CD4-positive, alpha-beta T cell treated with Interleukin-17A for 1 hour (primary cell): Measurements from ENCODE around the gene MTF1.
A peak's percentile ranks its signal among the peaks of the same experiment; 100 is the strongest.

Source experiments
- DNase-seq: peaks from one replicate; pipeline ENCODE4 v3.0.0-alpha.2; 2020

The MTF1 gene

GRCh38 chr1:37866491-37866890 lies 7.1 kb upstream of the MTF1 start:
- DNase-seq, result no peak

DNA sequence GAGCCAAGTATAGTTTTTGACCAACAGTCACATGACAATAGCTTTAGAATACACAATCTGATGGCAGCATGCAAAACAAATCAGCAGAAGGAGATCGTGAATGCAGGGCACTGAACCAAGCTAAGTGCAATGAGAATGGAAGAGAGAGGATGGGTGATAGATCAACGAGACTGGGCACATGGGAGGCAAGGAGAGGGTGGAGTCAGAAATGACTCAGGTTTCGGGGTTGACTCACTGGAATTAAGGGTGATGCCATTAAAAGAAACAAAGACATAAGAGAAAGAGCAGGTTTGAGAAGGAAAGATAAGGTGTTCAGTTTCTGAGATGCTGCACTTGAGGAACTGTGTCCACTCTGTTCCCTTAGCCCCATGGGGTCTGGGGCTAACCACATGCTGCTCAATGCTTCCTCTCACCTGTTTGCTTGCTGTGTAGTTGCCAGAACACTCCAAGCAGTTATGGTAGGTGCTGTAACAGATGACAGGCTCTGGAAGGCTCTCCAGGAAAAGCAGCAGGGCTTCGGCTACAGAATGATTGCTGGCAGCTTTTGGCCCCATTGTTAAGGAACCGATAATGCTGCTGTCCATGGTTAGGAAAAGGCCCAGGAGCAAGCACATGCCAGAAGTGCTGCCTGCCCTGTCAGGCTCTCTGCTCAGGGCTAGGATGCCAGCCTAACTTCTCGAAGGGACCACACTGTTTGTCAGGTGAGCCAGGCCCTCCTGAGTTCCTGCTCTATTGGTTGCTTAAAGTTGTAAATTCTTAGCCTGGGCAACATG lies 6.1 kb upstream of the MTF1 start:
- no peak for DNase-seq

DNA sequence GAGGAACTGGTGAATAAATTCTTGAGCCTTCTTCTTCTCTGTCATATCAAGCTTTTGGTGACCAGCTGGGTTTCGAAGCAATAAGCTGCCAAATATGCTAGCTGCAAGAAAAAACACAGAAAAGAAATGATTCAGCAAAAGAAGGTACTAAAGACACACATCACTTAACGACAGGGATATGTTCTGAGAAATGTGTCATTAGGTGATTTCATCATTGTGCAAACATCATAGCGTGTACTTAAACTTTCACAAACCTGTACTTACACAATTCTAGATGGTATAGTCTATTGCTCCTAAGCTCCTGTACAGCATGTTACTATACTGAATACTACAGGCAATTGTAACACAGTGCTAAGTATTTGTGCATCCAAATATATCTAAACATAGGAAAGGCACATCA lies 2.9 kb upstream of the MTF1 start:
- DNase-seq, result no peak

DNA sequence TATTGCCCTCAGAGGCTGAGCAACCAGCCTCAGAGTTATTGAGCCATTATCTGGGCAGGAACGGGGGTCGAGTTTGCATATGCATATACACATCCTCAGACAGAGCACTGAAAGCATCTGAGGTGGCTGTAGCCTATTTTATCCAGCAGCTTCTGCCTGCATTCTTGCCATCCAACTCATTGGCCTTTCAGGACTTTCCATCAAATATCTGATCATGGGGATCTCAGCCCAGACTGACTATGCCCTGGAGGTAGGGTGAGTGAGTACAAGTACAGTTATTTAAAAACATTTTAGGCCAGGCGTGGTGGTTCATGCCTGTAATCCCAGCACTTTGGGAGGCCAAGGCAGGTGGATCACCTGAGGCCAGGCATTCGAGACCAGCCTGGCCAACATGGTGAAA lies 1.8 kb upstream of the MTF1 start:
- DNase-seq, result no peak

- DNase-seq, result no peak
Measured at GRCh38 chr1:37860346-37860666, 914 bp upstream of the MTF1 start.

- peak; percentile 21 for DNase-seq
Measured at GRCh38 chr1:37858931-37859506, 373 bp downstream of the MTF1 start.

DNA sequence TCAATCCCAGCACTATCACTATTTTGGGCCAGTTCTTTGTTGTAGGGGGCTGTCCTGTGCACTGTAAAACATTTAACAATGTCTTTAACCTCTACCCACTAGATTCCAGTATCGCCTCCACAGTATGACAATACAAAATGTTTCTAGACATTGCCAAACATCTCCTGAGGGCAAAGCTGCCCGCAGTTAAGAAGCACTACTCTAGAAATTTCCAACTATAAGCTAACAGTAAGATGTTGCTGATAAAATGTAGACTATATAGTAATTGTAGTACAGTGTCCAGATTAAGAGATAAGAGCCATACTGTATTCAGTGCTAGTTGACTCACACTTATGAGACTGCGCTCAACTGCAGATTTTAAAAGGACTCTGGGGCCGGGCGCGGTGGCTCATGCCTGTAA lies 5.0 kb downstream of the MTF1 start:
- DNase-seq, result no peak

DNA sequence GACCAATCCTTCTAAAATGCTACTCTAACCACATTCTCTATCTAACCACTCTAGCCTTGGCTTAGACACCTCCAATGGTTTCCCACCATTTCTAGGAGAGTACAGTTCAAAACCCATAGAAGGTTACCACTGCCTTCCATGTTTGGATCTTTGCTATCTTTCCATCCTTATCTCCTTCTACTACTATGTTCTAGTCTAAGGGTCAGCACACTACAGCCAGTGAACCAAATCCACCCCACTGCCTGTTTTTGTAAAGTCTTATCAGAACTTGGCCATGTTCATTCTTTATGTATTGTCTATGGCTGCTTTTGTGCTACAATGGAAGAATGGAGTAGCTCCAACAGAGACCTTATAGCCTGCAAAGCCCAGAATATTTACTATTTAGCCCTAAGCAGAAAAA lies 6.2 kb downstream of the MTF1 start:
- no peak for DNase-seq

DNA sequence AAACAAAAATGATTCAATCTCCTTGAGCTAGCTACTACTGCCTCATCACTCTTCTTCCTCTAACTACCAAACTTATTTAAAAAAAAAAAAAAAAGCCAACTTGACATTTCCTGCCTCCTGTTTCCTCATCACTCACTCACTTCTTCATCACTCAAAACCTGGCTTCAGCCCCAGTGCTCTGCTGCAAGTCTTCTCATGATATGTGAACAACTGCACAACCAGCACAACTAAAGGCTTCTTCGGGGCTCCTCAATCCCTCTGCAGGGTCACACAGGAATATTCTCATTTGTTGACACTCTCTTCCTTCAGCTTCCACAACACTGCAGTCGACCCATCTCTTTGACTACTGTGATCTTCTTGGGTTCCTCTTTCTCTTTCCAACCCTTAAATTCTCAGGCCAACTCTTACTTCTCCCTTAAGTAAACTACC lies 7.6 kb downstream of the MTF1 start:
- DNase-seq, result no peak

GRCh38 chr1:37851262-37851661 lies 8.1 kb downstream of the MTF1 start:
- no peak for DNase-seq

GRCh38 chr1:37850352-37850955 lies 8.9 kb downstream of the MTF1 start:
- no peak for DNase-seq

DNA sequence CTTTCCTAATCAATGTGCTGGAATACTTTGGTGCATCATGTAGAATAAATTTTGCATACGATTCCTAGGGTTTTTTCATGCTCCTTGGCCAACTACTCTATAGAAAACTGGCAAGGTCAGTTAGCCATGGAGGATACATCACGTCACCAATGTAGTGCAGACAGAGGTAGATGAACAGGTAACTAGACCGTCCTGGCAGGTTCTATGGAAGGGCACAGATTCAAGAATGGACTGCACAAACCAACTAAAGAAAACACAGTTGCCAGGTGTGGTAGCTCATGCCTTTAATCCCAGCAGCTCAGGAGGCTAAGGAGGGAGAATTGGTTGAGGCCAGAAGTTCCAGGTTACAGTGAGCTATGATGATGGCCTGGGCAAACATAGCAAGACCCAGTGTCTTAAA lies 9.9 kb downstream of the MTF1 start:
- DNase-seq, result no peak

DNA sequence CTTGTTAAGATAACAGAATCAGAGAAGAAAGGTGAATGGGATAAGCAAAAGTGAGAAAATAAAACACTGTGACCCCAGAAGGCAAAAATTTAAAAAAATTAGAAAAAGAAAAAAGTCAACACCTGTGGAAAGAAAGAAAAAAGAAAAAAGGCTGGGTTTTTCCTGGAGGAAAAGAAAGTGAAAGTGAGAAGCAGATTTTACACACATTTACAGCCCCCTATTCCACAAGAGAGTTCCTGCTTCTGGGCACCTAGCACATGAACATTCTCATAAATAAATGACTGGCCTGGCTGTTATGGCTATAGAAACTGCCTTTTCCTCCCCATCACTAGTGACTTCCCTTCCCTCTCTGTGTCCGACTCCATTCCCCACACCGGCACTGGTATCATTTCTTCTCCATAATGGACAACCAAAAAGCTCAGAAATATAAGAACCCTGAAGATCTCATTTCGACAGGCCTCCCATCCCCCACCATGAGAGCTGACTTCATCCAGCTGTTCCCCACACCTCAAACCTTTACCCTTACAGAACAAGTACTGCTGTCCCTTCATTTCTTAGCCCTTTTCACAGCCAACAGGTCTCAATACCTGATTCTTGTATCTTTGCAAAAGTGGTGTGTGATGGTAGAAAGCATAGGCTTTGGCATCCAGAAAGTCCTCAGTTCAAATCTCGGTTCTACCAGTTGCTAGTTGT lies 12.6 kb downstream of the MTF1 start:
- DNase-seq, result no peak

- DNase-seq, result no peak
Measured at GRCh38 chr1:37845786-37846185, 13.6 kb downstream of the MTF1 start.

DNA sequence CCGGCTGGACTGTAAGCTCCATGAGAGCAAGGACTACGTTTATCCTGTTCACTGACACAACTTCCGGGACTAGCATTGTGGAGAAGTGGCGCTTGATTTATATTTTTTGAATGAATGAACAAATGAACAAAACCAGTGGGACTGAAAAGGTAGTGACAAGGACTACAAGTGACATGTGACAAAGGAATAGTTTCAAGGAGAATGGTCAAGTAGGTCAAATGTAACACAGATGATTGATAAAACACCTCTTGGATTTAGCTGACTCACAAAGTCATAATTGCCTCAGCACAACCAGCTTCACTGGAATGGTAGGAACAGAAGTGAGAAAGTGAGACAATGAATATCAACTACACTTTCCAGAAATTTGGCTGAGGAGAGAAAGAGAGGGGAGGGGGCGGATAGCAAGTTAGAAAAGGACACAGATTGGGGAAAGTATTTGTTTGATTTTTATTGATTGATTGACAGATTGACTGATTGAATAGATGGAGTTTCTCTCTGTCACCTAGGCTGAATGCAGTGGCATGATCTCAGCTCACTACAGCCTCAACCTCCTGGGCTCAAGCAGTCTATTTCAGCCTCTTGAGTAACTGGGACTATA lies 14.2 kb downstream of the MTF1 start:
- DNase-seq, result no peak

DNA sequence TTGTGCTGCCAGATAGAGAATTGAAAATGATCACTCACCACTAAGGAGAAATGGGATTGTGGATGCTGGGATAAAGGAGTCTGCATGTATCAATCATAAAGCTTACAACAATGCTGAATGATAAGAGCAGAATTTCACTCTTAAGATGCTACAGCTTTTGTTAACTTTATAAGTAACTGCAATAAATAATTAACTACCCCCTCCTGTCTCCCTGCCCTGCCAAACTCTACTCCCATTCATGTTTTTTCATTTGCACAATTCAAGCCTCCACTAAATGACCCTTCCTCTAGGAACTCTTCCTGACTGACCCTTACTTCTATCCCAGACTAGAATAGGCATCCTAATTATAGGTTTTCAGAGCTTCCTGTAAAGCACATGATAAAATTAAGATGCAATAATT lies 14.9 kb downstream of the MTF1 start:
- DNase-seq, result no peak

DNA sequence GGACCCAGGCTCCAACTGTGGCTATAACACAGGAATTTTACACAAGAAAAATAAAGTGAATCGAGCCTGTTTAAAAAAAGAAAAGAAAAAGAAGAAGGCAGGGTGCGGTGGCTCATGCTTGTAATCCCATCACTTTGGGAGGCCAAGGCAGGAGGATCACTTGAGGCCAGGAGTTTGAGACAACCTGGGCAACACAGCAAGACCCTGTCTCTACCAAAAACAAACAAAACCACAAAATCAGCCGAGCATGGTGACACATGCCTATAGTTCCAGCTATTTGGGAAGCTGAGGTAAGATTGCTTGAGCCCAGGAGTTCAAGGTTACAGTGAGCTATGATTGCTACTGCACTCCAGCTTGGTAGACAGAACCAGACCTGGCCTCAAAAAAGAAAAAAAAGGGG lies 17.7 kb downstream of the MTF1 start:
- no peak for DNase-seq

- no peak for DNase-seq
Measured at GRCh38 chr1:37840711-37841110, 18.7 kb downstream of the MTF1 start.

DNA sequence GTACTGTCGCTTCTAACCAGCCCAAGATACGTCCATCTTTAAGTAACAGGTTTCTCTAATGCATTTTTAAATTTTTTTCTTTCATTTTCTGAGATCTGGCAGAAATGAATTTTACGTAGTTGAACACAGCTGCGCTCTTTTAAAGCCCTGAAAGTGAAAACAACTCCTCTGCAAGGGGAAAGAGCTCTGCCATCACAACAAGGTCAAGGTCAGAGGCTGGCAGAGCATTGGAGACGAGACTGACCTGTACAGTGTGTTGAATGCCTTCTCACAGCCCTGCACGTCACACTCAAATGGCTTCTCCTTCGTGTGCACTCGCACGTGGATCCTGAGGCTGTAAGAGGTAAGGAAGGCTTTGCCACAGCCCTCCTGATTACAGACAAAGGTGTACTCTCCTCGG lies 19.7 kb downstream of the MTF1 start:
- no peak for DNase-seq

- DNase-seq, result no peak
Measured at GRCh38 chr1:37836788-37837187, 22.6 kb downstream of the MTF1 start.

DNA sequence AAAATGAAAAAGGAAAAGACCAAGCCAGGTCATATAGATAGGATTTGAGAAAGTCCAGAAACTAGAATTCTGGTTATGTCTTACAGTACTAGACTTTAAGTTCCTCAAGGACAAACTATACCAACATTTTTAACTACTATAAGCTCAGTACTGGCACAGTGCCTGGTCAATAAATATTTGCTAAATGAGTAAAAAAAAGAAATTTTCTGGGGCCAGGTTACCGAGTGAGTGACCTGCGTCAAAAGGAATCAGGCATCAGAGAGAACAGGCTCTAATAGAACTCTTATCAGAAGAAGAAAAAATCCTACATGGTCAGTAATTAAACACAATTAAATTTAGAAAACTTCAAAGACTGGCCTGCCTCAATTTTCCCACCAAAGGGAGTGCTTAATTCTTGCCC lies 27.6 kb downstream of the MTF1 start:
- no peak for DNase-seq

GRCh38 chr1:37831109-37831508 lies 28.3 kb downstream of the MTF1 start:
- no peak for DNase-seq

- DNase-seq, result no peak
Measured at GRCh38 chr1:37828410-37829074, 30.9 kb downstream of the MTF1 start.
